Measurements from ENCODE around the gene MAP2K5.

- TF ChIP-seq RFX5 (IDR thresholded peaks at IDR 0.05) (no peak), POLR2A (IDR thresholded peaks at IDR 0.05; ENCODE audit: low read length) (no peak), MAZ (IDR thresholded peaks at IDR 0.05; ENCODE audit: borderline replicate concordance, low read depth, low read length) (no peak), CTCF (IDR thresholded peaks at IDR 0.05) (no peak), CHD2 (IDR thresholded peaks at IDR 0.05; ENCODE audit: low read length, partially characterized antibody) (no peak), MAFK (IDR thresholded peaks at IDR 0.05; ENCODE audit: partially characterized antibody) (no peak), RARB (CRISPR knock-in tag; IDR thresholded peaks at IDR 0.05) (no peak), SMC3 (IDR thresholded peaks at IDR 0.05) (no peak)
Observed at GRCh38 chr15:67774626-67775025, 232.1 kb downstream of the MAP2K5 start.
